ENCODE data around the gene TIMP1.

- no peak for TF ChIP-seq YY1 (IDR thresholded peaks at IDR 0.05; ENCODE audit: insufficient read depth, insufficient read length)
- no peak for TF ChIP-seq ZNF274 (IDR thresholded peaks at IDR 0.05; ENCODE audit: low read depth, low read length)
These were observed 6.0 kb upstream of the TIMP1 start for GRCh38 chrX:47576021-47576898.

All from NT2/D1 (cell line).